ENCODE data around the gene CNTNAP3B. TPM values are rescaled to one million over a fixed set of nuclear protein-coding genes. Genes with fewer than 3 reads are reported as not detected.
"Not testable (repeated sequence)": the region's sequence is repeated elsewhere in the genome, so short reads cannot be mapped to it uniquely, and the experiment has no call there.

CNTNAP3B gene
- total and polyA plus RNA-seq, 7 experiments from 2014 or later = 0.15 TPM; not detected in 6

DNA sequence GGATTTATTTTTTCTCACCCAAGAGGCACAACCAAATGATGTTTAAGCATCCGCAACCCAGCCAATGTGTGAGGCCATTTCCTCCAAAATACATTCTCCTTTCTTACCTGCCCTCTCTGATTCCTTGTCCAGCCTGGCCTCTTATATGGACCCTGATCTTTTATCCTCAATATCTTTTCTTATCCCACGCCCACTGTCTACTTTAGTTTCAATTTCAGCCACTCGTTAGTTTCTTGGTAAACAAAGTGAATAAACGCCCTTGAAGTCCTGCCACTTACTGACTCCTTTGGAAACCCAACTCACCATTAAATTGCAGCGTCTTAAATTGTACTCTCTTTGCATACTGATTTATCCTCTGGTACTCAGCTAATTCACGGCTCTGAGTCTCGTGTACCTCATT lies 281.4 kb downstream of the CNTNAP3B start:
- H3K4me1 Mint-ChIP-seq; ATAC-seq; H3K4me1 ChIP-seq (ENCODE audit: control insufficient read depth in 2 of 2, insufficient read depth in 2 of 2, low read length in 2 of 2); H3K9me3 Mint-ChIP-seq; CTCF ChIA-PET; H3K4me3 Mint-ChIP-seq; H3K27ac Mint-ChIP-seq; H3K9me3 ChIP-seq (ENCODE audit: control insufficient read depth in 2 of 3, low read length in 3 of 3); DNase-seq; POLR2A ChIA-PET; H3K4me3 ChIP-seq (ENCODE audit: low read length); H3K27me3 ChIP-seq (ENCODE audit: control insufficient read depth in 2 of 2, insufficient read depth in 2 of 2, low read length in 2 of 2); intact Hi-C loops (cut with micrococcal nuclease); H3K27me3 Mint-ChIP-seq; H3K36me3 Mint-ChIP-seq; H3K36me3 ChIP-seq (ENCODE audit: control insufficient read depth in 2 of 3, insufficient read depth in 3 of 3, low read length in 3 of 3); H3K27ac ChIP-seq (ENCODE audit: low read depth, low read length): not testable (repeated sequence)

Other genes with a start within 250 kb of the CNTNAP3B start
- gene SPATA31A6, start 54.2 kb upstream of the CNTNAP3B start, total RNA-seq = not detected
- gene SPATA31A6, start 54.2 kb upstream of the CNTNAP3B start, polyA plus RNA-seq = not detected